Kidney epithelial cell (primary cell): ENCODE measurements around the gene GPR15. TPM values are rescaled to one million over a fixed set of nuclear protein-coding genes. Genes with fewer than 3 reads are reported as not detected.

ENCODE experiments used
- DNase-seq: peaks from one replicate; pipeline ENCODE4 v3.0.0-alpha.2; 2010; ENCODE audit warnings: low read depth
- H3K27me3 ChIP-seq: 2 replicates; pipeline ENCODE4 v1.6.0; 2011; ENCODE audit warnings: low read length; ENCODE audit not compliant: control insufficient read depth, insufficient read depth
- H3K36me3 ChIP-seq: 2 replicates; pipeline ENCODE4 v1.5.1; 2011; ENCODE audit warnings: low read length; ENCODE audit not compliant: control insufficient read depth, insufficient read depth
- H3K4me3 ChIP-seq: 2 replicates; pipeline ENCODE4 v1.5.1; 2011; ENCODE audit warnings: low read depth, mild to moderate bottlenecking, control low read depth, low read length
- total RNA-seq: library from RNA; depleted of rRNA; stranded (reverse); fragments of >200 nt; gene quantifications from 2 replicates; pipeline ENCODE4 v1.2.3, GENCODE V29; 2015
- TF ChIP-seq, protein P1 (sequence below): IDR thresholded peaks from 2 replicates; pipeline ENCODE4 v1.5.1; 2011; ENCODE audit warnings: mild to moderate bottlenecking, moderate library complexity, low read length, control low read depth, inconsistent platforms; ENCODE audit not compliant: insufficient read depth, poor library complexity, severe bottlenecking

Gene GPR15
- not detected in 2 replicates for total RNA-seq

DNA sequence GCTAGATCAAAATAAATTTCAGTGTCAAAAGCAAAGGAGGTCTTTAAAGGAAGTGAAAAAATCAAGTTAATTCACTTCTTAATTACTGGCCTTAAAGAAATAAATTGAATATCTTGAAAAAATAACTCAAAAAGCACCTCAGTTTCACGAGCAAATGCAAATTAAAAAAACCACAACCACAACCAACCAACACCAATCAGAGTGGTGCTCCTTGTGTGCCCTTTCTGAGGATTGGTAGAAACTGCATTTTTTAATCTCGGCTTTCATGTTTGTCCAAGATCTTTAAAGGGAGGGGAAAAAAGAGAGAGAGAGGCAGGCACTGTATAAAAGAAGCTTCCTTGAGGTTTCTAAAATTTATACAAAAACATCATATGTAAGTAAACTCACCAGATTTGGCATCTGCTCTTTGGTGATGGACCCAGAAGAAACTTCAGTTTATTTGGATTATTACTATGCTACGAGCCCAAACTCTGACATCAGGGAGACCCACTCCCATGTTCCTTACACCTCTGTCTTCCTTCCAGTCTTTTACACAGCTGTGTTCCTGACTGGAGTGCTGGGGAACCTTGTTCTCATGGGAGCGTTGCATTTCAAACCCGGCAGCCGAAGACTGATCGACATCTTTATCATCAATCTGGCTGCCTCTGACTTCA, at the start of gene GPR15:
Gene GPR15 (plus strand): TSS at position 357 of the 653 bp plus-strand sequence. CDS start 56 bp downstream, at position 413.
- H3K36me3 ChIP-seq, result no peaks in the 10 kb centered on the region
- TF ChIP-seq, protein P1, sequence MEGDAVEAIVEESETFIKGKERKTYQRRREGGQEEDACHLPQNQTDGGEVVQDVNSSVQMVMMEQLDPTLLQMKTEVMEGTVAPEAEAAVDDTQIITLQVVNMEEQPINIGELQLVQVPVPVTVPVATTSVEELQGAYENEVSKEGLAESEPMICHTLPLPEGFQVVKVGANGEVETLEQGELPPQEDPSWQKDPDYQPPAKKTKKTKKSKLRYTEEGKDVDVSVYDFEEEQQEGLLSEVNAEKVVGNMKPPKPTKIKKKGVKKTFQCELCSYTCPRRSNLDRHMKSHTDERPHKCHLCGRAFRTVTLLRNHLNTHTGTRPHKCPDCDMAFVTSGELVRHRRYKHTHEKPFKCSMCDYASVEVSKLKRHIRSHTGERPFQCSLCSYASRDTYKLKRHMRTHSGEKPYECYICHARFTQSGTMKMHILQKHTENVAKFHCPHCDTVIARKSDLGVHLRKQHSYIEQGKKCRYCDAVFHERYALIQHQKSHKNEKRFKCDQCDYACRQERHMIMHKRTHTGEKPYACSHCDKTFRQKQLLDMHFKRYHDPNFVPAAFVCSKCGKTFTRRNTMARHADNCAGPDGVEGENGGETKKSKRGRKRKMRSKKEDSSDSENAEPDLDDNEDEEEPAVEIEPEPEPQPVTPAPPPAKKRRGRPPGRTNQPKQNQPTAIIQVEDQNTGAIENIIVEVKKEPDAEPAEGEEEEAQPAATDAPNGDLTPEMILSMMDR, result no peak
- no peak for DNase-seq
- no peaks in the 10 kb centered on the region for H3K27me3 ChIP-seq
- H3K4me3 ChIP-seq, result no peak within 1 kb of the TSS

DNA sequence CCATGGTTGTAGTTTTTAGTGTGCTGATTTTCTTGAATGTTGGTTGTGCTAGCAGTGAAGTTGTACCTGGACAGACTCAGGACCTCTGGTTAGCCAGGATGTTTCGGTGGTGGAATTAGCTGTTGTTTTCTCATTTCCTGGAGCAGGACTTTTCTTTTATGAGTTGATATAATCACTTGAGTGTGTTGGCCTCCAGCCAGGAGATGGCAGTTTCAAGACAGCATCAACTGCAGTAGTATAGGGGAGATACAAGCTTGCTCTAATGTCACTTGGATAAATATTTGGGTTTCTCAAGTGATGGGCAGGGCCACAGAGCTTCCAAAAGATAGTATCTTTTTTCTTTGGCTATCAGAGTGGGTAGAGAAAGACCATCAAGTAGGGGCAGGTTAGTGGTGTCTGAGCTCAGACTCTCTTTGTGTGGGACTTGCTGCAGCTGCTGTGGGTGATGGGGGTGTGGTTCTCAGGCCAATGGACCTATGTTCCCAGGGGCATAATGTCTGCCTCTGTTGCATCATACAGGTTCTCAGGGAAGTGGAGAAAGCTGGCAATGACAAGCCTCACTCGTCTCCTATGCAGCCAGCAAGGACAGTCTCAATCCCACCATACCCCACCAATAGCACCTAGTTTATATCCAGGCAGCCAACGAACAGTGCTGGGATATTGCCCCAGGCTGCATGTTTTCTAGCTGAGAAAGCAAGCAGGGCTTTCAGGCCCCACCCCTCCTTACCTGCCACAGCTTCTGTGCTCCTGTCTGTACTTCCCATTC, 48.9 kb upstream of the GPR15 start:
- no peak for DNase-seq
- Histone ChIP-seq H3K4me3 (no peak overlapping the region), H3K36me3 (no peaks in the 10 kb centered on the region), H3K27me3 (no peaks in the 10 kb centered on the region)
- TF ChIP-seq, protein P1, result no peak

DNA sequence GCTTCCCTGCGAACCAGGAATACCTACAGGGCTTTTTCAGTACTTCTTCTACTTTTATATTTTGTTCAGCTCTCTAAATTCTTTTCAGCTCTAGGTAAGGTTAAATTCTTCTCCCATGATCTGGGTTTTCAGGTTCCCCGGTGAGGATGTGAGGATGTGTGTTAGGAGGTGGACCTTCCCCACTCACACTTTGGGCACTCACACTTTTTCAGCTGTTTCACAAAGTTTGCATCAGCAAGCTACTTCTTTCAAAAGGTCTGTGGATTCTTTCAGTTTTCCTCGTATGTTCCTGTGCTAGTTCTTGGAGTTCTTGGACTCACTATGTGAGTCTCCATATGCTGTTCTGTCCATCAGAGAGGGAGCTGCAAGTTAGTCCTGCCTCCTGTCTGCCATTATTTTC, 48.2 kb upstream of the GPR15 start:
- DNase-seq, result no peak
- no peaks in the 10 kb centered on the region for H3K27me3 ChIP-seq
- H3K4me3 ChIP-seq, result no peak overlapping the region
- H3K36me3 ChIP-seq, result no peaks in the 10 kb centered on the region
- TF ChIP-seq, protein P1, result no peak

DNA sequence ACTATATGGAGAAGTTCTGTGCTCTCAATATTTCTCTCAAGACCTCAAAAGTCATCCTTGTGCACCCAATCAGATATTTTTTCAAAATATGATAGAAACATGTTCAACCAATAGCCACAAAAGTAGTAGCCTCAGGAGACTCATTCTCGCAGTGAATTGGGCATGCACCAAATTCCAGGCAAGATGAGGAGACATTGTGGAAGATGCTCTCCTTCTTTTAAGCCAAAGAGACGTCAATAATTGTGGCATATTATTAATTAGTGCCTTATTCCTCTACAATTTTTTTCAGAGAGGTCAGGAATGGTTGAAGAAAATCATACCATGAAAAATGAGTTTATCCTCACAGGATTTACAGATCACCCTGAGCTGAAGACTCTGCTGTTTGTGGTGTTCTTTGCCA, 34.4 kb upstream of the GPR15 start, which contains the start of gene OR5K2:
Gene OR5K2 (plus strand): TSS at position 301 of the 400 bp plus-strand sequence. CDS start 0 bp downstream, at position 301.
- no peaks in the 10 kb centered on the region for H3K36me3 ChIP-seq
- no peak for DNase-seq
- TF ChIP-seq, protein P1, result no peak
- no peak within 1 kb of the TSS for H3K4me3 ChIP-seq
- H3K27me3 ChIP-seq, result no peaks in the 10 kb centered on the region

DNA sequence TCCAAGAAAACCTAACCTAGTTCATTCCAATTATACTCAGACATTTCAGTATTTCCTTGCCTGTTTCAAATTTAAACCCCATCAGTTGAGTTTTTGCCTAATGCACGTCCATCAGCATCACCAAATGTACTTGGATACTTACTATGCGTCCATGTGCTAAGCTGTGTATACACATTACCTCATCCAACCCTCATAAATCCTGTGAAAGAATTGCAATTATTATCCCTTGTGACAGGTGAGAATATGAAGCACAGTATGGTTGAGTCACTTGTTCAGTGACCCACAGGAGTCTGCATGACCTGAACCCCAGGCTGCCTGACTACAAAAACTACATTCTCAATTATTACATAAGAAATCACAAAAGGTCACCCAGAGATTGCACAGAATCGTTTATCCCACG, 31.8 kb upstream of the GPR15 start:
- DNase-seq, result no peak

More for the DNA sequence above, 31.8 kb upstream of the GPR15 start:
- H3K4me3 ChIP-seq, result no peak overlapping the region
- TF ChIP-seq, protein P1, result no peak
- H3K36me3 ChIP-seq, result no peaks in the 10 kb centered on the region
- H3K27me3 ChIP-seq, result no peaks in the 10 kb centered on the region
